IPS-18c (cell line): ENCODE data around the gene VPS50.

Source experiments
- H3K4me3 ChIP-seq: 2 replicates; pipeline ENCODE4 v1.7.0; 2013; ENCODE audit warnings: low read depth, mild to moderate bottlenecking, low read length, moderate library complexity; ENCODE audit not compliant: insufficient read depth
- H3K9me3 ChIP-seq: one replicate; pipeline ENCODE4 v1.6.1; 2013; ENCODE audit warnings: mild to moderate bottlenecking, low read length, moderate library complexity; ENCODE audit not compliant: control insufficient read depth, insufficient read depth

Gene VPS50

DNA sequence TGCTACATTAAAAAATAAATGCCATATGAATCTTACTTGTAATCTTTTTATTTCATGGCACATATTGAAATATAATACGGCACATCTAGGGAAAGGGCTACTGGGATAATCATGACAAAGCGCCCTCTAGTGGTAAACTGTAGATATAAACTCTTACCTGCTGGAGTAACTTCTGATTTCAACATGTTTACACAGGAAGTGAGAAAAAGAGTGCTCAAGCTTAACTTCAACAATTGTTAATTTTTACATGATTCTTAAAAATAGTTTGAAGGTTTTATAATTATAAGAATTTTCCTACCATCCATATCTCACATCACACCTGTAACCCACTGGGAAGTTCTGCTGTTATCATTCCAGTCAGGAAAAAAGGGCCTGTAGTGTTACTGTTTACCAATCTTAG lies 3.9 kb upstream of the VPS50 start:
- no peak overlapping the region for H3K4me3 ChIP-seq
- no peaks in the 10 kb centered on the region for H3K9me3 ChIP-seq

DNA sequence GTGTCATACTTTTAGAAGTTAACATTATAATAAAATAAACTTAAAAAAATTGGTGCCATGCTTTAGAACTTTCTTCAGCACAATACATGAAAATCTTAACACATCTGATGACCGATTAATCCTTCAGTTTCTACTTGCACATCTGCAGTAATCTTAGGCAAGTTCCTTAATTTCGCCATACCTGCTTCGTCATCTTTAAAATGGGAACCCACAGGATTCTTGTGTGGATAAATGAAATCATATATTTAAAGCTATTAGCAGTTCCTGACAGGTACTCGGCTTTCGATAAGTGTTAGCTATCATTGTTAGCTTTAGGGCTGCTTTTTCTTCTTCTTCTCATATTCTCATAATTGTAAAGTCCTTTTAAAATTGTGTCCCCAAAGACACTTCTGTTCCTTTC lies 907 bp upstream of the VPS50 start:
- peak overlapping the region; percentile 86; the same call in 1 of the 2 replicates for H3K4me3 ChIP-seq
- no peaks in the 10 kb centered on the region for H3K9me3 ChIP-seq

DNA sequence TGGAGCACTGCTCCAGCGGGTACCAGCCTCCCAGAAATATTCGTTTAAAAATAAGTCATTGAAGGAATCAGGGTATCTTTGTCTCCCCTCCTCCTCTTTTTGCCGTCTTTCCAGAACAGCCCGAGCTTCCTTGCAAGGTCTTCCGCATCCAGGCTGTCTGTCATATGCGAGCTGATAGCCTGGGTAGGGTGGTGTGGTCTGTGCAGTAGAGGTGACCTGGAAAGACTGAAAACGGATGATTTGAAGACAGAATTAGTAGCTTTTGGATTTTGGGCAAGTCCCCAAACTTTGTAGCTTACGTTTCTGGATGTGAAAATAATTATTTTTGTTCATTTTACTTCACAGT lies 480 bp downstream of the VPS50 start:
- no peaks in the 10 kb centered on the region for H3K9me3 ChIP-seq
- peak overlapping the region; percentile 86 for H3K4me3 ChIP-seq

- H3K4me3 ChIP-seq: no peak overlapping the region
- no peaks in the 10 kb centered on the region for H3K9me3 ChIP-seq
Measured at GRCh38 chr7:93235541-93235940, 3.4 kb downstream of the VPS50 start.

- Histone ChIP-seq H3K9me3 (no peaks in the 10 kb centered on the region), H3K4me3 (no peak overlapping the region)
Measured at GRCh38 chr7:93238131-93238530, 6.0 kb downstream of the VPS50 start.

- no peaks in the 10 kb centered on the region for H3K9me3 ChIP-seq
- no peak overlapping the region for H3K4me3 ChIP-seq
Measured at GRCh38 chr7:93238748-93239147, 6.6 kb downstream of the VPS50 start.

DNA sequence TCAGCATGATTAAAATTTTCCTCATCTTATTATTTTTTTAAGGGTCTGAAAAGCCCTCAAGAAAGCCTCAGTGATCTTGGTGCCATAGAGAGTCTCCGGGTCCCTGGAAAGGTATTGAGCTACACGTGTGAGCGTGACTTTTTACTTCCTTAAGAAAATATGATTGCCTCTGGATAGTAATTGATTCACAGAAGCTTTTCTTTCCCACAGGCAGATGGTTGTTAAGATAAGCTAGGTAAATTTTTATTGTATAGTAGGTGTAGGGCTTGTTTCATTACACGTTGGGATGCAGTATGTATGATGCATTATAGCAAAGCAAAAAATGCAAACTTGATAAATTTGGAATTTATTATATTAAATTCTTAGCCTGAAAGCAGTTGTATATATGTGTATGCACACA lies 7.7 kb downstream of the VPS50 start:
- Histone ChIP-seq H3K4me3 (no peak overlapping the region), H3K9me3 (no peaks in the 10 kb centered on the region)

- no peak overlapping the region for H3K4me3 ChIP-seq
- no peaks in the 10 kb centered on the region for H3K9me3 ChIP-seq
Measured at GRCh38 chr7:93242106-93242505, 9.9 kb downstream of the VPS50 start.

DNA sequence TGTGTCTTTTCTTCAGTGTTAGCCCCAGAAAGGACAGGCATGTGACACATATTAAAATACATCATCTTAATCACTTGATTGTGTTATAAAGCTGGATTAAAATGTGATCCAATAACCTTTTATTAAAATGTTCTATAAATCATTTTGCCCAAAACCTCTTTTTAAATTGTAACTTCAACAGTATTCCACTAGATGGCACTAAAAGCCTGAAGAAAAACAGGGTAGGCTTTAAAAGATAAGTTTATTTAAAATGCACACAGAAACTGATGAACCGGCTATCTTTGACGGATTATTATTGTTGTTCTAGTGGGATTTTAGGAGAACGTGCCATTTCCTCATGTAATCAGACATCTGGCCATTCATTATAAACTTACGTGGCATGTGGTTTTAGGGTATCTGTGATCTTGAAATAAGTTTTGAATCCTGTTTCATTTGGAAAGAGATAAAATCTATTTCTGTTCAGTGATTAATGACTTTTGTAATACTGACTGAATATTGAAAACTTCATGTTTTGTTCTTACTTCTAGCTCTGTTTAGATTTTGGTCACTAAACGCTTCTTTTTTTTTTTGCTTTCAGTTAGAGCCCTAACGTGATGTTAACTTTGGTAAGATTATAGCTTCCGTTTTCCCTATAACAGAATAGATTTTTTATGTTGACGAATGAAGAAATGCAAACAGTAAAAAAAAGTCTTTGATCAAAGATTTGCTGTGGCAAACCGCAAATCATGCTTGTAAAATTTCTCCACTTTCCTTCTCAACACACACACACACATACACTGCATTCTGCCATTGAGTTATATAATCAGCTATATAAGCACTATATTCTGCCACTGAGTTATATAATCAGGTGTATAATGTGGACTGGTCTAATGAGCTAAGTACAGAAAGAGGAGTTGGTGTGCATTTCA lies 13.6 kb downstream of the VPS50 start:
- Histone ChIP-seq H3K4me3 (no peak overlapping the region), H3K9me3 (no peaks in the 10 kb centered on the region)

DNA sequence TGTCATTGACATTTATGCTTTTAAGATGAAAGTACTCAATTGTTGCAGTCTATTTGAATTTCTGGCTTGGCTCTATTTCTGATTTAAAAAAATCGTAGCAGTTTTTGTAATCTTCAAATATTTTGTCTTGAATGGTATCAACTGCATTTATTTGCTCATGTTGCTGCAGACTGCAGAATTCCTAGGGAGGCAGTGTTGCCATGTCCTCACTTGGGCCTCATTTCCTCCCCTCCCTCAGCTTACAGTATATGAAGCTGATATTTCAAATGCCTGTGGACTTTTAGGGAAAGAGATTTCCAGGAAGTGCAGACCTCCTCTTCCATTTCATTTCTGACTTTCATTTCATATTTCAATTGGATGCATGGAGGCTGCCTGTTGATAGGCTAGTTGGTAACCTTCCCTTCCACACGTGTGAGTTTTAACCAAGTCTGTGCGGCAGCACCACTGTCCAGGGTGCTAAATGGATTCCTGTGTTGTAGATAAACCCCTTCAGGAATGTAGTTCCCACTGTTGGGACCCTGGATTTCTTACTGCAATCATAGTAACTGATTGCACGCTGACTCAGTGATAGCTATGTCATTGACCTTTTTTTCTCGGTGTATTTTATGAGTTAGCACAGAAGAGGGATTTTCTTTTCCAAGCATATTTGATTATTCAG lies 17.5 kb downstream of the VPS50 start:
- H3K9me3 ChIP-seq: no peaks in the 10 kb centered on the region
- no peak overlapping the region for H3K4me3 ChIP-seq

- Histone ChIP-seq H3K9me3 (no peaks in the 10 kb centered on the region), H3K4me3 (no peak overlapping the region)
Measured at GRCh38 chr7:93258661-93259060, 26.5 kb downstream of the VPS50 start.

DNA sequence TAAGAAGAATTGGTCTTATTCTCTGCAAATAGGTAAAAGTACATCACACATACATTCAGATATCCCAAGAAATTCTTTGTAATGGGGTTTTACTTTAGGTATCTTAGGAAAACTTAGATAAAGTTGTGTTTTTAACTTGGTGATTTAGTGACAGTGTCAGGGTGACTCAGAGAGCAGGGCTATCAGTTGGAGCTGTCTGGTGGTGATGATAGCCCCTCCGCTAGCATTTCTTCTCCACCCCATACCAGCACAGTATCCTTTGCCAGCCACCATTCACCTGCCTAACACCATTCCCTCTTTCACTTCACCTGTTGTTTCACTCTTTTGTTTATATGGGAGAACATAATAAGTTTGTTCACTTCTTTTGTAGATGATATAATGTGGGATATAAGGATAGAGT lies 30.4 kb downstream of the VPS50 start:
- Histone ChIP-seq H3K4me3 (no peak overlapping the region), H3K9me3 (no peaks in the 10 kb centered on the region)

DNA sequence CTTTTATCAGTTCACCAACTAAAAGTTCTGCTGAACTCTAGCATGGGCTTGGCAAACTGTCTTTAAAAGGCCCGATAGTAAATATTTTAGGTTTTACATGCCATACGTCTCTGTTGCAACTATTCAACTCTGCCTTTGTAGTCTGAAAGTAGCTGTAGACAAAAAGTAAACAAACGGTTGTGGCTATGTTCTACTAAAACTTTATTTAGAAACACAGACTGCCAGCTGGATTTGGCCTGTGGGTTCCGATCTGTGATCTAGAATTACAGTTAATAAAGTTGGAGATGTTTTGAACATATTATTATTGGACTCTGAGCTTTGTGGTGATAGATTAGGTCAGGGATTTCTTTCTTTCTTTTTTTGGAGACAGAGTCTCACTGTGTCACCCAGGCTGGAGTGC lies 33.1 kb downstream of the VPS50 start:
- H3K9me3 ChIP-seq: no peaks in the 10 kb centered on the region
- H3K4me3 ChIP-seq: no peak overlapping the region

DNA sequence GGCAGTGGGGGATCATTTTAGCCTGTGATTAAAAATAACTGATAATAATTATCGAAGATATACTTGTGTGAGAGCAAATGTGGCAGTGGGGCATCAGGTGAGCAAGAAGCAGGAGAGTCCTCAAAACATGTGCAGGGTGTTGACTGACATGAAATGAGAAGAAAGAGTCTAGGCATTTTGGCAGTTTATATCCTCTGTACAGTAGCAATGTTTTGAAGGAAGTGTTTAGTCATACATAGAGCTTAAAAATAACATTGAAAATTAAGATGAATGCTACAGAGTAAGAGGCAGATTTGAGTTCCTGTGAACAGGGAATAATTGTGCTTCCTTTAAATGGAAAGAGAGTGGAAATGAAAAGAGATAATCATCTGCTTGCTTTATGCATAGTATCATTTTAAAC lies 47.4 kb downstream of the VPS50 start:
- H3K4me3 ChIP-seq: no peak overlapping the region

GRCh38 chr7:93284908-93285307 lies 52.7 kb downstream of the VPS50 start:
- no peak overlapping the region for H3K4me3 ChIP-seq
- H3K9me3 ChIP-seq: no peaks in the 10 kb centered on the region

More for the DNA sequence above, 47.4 kb downstream of the VPS50 start:
- no peaks in the 10 kb centered on the region for H3K9me3 ChIP-seq

GRCh38 chr7:93293229-93293628 lies 61.1 kb downstream of the VPS50 start:
- no peak overlapping the region for H3K4me3 ChIP-seq
- no peaks in the 10 kb centered on the region for H3K9me3 ChIP-seq

DNA sequence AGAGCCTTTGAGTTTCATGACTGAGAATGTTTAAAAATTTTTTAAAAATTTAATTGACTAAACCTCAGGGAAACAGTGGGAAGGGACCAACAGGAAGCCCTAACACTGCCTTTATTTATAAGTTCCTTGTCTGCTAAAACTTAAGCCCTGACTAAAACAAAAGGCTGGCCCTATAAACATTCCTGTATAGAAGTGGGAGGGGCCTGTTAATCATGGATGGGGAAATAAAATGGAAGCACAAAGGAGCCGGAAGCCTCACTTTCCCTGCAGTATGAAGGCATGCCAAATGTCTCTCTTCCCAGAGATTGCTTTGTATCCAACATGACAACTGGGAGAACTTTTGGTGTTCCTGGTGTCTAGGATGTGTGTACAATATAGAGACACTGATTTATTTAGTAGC lies 66.0 kb downstream of the VPS50 start:
- no peak overlapping the region for H3K4me3 ChIP-seq
- no peaks in the 10 kb centered on the region for H3K9me3 ChIP-seq

DNA sequence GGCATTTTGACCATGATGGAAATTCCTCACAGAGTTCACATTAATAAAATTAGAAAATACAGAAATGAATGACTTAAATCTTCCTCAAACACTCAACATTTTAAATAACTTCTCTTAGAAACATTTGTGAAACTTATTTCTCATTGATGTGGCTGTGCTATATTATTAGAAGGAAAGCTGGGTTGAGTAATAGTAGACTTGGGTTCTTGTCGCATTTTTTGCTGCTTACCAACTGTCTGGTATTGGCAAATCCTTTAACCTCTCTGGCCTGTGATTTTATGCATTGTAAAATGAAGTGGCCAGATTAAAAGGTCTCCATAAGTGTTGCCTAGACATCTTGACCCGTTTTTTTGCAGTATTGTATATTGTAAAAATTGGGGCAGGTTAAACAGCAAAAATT lies 66.5 kb downstream of the VPS50 start:
- no peak overlapping the region for H3K4me3 ChIP-seq
- no peaks in the 10 kb centered on the region for H3K9me3 ChIP-seq
